DMS79 (cell line): ENCODE data around the gene DCUN1D2.
A peak's percentile ranks its signal among the peaks of the same experiment; 100 is the strongest.

Experiments used
- DNase-seq: peaks from one replicate; lab custom pipeline; 2025; lab: John Stamatoyannopoulos, UW

The DCUN1D2 gene

GRCh38 chr13:113519556-113519955 is 29.0 kb upstream of the DCUN1D2 start:
- no peak for DNase-seq

DNA sequence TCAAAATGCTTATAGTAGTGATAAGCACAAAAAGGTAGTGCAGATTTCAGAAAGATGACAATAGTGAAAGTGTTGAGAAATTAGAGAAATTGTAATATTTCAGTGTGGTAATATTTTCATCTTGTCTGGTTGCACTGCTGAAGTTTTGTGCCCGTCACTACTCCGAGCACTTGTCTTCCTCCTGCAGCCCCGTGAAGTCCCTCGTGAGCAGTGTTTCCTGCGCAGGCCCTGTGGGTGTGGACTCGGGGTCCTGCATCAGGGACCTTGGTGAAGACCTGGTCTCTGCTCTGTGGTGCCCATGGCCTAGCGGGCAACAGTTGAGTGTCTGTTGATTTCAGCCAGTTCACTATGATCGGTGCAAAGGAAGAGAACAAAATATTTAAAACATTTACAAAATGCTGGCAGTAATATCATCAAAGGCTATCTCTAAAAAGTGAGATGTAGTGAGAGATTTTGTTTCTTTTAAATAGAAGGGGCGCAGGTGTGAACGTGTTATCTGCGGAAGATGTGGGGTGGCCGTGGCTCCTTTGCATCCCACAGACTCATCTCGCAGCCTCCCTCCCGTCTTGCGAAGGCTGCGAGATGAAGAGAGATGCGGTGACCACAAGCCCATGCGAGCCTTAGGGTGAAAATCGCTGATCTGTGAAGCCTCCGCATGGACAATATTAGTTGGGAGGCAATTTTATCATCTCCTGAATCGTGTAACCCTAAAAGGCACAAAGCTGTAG is 27.7 kb upstream of the DCUN1D2 start:
- no peak for DNase-seq

GRCh38 chr13:113514847-113515246 is 24.3 kb upstream of the DCUN1D2 start:
- no peak for DNase-seq

- DNase-seq, result no peak
Measured at GRCh38 chr13:113513761-113514160, 23.2 kb upstream of the DCUN1D2 start.

DNA sequence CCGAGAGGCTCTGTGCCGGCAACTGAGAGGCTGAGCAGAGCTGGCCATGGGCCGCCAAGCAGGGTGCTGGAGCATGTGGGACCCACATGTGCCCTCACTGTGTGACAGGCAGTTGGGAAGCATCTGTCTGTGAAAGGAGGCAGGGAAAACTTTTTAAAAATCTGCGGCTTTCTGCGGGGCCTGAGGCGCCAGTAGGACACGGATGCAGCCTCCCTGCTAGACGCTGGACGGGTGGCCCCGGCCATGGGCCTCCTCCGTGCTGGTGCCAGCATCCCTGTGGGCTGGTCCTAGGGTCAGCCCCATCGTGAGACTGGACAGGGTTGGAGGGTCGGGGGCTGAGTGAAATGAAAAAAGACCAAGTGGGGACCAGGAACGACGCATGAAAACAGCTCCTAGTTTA is 20.9 kb upstream of the DCUN1D2 start:
- DNase-seq, result no peak

DNA sequence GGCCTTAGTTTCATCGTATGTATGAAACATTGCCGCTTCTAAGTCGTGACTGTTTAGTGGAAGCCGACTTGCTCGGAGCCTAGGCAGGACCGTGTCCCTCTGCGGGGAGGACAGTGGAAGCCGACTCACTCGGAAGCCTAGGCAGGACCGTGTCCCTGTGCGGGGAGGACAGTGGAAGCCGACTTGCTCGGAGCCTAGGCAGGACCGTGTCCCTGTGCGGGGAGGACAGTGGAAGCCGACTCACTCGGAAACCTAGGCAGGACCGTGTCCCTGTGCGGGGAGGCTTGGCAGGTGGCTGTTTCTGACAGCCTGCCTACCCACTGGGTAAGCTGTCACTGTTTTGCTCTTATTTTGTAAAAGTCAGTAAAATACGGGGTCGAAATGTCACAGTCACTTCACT is 20.4 kb upstream of the DCUN1D2 start:
- no peak for DNase-seq

DNA sequence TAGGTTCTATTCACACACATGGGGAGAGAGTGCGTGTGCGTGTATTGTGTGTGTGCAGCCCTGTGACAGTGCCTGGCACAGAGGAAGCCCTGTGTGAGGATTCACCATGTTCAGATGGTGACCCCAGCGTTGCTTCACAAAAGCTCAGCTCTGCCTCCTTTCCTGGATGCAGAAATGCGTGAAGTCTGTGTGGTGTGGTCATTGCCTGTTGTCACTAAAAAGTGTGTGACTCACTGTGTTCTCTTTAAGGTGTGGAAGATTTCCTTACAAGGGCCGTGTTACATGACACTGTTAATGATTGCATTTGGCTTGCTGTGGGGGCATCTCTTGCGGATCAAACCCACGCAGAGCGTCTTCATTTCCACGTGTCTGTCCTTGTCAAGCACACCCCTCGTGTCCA is 19.5 kb upstream of the DCUN1D2 start:
- DNase-seq, result no peak

DNA sequence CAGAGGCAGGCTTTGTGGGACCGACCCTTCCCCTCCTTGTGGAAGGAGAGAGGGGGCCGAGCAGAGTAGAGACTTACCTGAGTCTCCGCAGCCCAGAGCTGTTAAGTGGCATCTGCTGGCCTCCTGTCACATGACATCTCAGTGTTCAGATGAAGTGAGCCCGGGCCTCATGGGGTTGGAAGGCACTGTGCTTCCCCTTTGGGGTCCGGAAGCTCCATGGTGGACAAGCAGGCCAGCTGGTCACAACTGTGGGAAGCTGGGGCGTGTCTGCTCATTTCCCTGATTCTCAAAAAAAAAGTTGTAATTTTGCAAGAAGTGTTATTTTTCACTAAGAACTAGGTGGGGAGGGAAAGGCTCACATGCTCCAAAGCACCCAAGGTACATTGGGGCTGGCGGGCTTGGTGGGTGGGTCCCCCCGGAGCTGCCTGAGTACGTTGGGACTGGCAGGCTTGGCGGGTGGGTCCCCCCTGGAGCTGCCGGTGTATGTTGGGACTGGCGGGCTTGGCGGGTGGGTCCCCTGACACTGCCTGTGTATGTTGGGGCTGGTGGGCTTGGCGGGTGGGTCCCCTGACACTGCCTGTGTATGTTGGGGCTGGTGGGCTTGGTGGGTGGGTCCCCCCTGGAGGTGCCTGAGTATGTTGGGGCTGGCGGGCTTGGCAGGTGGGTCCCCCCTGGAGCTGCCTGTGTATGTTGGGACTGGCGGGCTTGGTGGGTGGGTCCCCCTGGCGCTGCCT is 18.2 kb upstream of the DCUN1D2 start:
- no peak for DNase-seq

DNA sequence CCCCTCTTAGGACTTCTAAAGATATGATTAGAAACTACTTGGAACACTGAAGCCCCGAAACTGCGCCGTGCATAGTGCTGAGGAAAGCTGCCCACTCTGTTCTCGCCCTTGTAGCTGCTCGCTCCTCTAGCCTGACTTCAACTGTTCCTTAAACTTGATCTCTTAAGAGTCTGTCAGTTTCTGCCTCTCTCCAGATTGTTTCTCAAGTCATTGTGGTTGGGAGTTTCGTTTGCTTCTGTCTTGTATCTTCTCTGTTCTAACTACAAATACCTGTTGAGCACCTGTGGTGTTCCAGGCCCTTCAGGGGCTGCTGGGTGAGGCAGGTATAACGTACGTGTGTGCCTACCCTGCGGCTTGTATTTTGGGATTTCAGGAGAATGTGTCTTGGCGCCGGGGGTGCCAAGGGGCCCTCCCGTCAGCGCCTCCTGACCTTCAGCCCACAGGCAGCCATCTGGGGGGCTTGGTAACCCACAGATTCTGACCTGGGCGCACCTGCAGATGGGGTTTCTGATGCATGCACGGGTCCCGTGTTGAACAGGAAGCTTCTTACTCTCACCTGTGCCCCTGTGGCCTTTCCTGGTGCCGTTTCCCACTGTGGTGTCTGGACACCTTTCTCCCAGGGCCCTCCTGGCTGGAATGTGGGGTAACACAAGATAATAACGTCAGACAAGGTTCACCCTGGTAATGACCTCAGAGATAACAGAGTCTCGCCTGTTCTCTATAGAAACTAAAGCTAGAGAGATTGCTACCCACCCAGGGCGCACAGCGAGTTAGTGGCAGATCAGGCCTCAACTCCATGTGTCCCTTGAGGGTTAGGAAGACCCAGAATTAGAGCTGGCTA is 17.2 kb upstream of the DCUN1D2 start:
- DNase-seq, result no peak

DNA sequence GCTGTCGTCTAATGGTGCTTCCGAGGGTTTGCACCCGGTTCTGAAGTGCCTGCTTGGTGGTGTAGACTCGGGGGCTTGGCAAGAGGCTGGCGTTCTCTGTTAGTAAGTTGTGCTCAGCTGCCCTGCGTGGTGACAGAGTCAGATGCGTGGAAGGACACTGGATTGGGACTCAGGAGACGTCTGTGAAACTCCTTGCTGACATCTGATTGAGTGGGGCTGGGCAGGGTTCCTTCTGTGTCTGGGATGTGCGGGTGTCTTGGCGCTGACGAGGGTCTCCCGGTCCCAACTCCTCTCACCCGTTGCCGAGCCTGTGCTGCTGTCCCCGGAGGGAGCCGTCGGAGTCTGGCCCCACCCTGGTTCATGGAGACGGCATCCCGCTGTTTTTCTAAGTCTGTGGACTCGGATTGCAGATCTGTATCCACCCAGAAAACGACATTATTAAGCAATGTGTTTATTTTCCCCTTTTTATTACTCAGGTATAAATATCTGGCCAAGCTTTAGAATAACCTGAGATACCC is 16.4 kb upstream of the DCUN1D2 start:
- DNase-seq, result no peak

DNA sequence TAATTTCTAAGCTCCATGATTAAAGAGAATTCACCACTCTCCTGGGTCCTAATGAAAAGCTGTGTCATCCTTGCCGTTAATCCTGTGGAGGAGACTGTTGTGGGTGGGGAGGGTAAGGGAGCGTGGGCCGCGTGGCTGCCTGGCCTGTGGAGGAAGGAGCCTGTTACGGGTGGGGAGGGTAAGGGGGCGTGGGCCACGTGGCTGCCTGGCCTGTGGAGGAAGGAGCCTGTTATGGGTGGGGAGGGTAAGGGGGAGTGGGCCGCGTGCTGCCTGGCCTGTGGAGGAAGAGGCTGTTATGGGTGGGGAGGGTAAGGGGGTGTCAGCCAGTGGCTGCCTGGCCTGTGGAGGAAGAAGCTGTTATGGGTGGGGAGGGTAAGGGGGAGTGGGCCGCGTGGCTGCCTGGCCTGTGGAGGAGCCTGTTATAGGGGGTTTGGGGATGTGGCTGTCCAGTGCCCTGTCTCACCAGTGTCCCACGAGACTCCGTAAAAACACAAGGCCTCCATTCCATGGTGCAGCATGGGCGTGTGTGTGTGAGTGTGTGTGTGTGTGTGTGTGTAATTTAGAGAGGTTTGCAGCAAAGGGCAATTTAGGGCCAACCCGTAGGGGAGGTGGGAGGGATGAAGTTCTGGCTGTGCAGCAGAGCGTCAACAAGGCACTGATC is 15.6 kb upstream of the DCUN1D2 start:
- DNase-seq, result no peak

GRCh38 chr13:113502686-113503085 is 12.2 kb upstream of the DCUN1D2 start:
- no peak for DNase-seq

DNA sequence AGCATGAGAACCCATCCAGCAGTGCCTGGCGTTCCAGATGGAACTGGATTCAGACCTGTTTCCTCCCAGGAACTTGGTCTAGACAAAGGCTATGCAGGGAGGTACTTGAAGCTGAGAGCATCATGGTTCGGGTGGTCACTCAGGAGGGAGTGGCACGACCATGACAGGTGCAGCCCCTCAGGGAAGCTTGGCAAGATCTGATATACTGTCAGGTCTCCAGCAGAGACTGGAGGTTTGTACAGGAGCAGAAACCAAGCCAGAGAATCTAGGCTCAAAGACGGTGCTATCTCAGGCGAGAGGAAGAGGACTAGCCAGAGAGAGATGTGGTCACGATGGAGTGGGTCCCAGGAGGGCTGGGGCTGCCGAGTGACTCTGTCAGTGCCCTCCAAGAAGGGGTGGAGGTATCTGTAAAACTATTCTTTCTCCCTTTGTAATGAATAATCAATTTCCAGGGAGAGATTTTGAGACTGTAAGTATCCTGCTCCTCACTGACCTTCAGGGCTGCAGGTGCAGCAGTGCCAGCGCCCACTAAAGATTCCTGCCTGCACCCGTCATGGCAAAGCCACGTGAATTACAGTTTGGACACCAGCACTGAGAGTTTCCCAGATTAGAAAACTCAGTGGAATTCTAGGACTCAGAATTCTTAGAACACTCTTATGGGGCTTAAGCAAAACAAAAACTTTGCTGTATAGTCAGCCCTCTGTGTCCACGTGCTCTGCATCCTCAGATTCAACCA is 10.2 kb upstream of the DCUN1D2 start:
- no peak for DNase-seq

DNA sequence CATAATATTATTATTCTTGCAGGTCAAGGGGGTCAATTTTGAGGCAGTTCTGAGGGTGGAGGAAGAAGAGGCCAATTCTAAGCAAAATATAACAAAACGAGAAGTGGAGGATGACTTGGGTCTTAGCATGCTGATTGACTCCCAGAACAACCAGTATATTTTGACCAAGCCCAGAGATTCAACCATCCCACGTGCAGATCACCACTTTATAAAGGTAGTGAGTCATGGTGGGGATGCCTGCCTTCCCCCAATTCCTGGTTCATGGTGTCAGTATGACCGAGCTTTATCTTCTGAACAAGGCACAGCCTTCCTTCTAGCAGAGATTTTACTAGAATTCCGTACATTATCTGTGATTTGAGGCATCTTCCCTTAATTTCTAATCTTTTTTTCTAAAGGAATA is 9.4 kb upstream of the DCUN1D2 start:
- no peak for DNase-seq

DNA sequence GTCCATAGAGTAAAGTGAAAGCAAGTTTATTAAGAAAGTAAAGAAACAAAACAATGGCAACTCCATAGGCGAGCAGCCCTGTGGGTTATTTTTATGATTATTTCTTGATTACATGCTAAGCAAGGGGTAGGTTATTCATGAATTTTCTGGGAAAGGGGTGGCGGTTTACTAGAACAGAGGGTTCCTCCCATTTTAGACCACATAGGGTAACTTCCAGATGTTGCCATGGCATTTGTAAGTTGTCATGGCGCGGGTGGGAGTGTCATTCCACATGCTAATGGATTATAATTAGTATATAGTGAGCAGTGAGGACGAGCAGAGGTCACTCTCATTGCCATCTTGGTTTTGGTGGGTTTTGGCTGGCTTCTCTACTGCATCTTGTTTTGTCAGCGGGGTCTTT is 8.4 kb upstream of the DCUN1D2 start:
- DNase-seq, result no peak

- no peak for DNase-seq
Measured at GRCh38 chr13:113497217-113497616, 6.7 kb upstream of the DCUN1D2 start.

- no peak for DNase-seq
Measured at GRCh38 chr13:113495494-113496210, 5.1 kb upstream of the DCUN1D2 start.

DNA sequence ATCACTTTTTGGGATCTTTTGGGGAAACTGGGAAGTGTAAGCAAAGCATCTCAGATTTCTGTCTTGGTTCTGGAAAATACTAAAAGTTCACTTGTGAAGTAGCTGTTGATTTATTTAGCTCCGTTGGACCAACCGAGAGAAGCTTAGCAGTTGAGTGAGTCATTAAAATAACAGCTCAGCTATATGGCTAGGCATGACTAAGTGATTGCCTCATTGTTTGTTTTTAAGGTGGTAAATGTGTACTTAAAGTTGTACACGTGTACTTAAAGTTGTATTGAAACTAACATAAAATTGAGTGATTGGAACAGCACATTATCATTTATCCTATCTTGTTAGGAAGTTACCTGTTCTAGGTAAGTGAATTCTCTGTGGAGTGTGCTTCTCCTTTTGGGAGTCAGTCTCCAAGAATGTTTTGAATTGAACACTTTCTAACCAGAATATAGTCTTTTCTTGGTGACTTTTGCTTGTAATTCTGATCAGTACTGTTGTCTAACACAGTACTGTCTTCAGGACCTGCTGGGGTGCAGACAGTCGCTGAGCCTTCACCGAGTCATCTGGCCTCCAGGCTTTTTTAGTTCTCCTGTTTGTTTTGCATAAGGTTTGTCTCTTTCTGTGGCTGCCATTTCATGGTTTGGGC is 2.9 kb upstream of the DCUN1D2 start:
- DNase-seq, result peak; percentile 44

- DNase-seq, result no peak
Measured at GRCh38 chr13:113491982-113492381, 1.5 kb upstream of the DCUN1D2 start.

GRCh38 chr13:113491418-113491883 is 940 bp upstream of the DCUN1D2 start:
- no peak for DNase-seq
